Measurements from ENCODE around the gene TOX2. TPM values are rescaled to one million over a fixed set of nuclear protein-coding genes. Genes with fewer than 3 reads are reported as not detected.

TOX2 gene
- total RNA-seq, 1 donor from 2014 or later, result 4.8 TPM

- no peak for DNase-seq
- peaks cover 35% of the 10 kb centered on the region for H3K27me3 Mint-ChIP-seq
- no peak for TF ChIP-seq CTCF (IDR thresholded peaks at IDR 0.05)
- peaks cover 24% of the 10 kb centered on the region for H3K9me3 Mint-ChIP-seq
- ChIA-PET CTCF (no interaction called here), POLR2A (no interaction called here)
- no peak overlapping the region for H3K4me3 Mint-ChIP-seq
- ATAC-seq (ENCODE audit: low read depth), result no peak
- no peaks in the 10 kb centered on the region for H3K36me3 Mint-ChIP-seq (ENCODE audit: low read depth)
- intact Hi-C loops (cut with micrococcal nuclease), result no loop called here
- H3K4me1 Mint-ChIP-seq, result no peaks in the 10 kb centered on the region
- no peak overlapping the region for H3K27ac Mint-ChIP-seq
These were observed 20.2 kb upstream of the TOX2 start for GRCh38 chr20:43894491-43894890.

- ATAC-seq (ENCODE audit: low read depth), result no peak
- no peaks in the 10 kb centered on the region for H3K4me1 Mint-ChIP-seq
- CTCF ChIA-PET, result no interaction called here
- DNase-seq, result no peak
- H3K27me3 Mint-ChIP-seq, result peaks cover 34% of the 10 kb centered on the region
- H3K4me3 Mint-ChIP-seq, result no peak overlapping the region
- no peaks in the 10 kb centered on the region for H3K36me3 Mint-ChIP-seq (ENCODE audit: low read depth)
- H3K9me3 Mint-ChIP-seq, result peaks cover 19% of the 10 kb centered on the region
- intact Hi-C loops (cut with micrococcal nuclease), result no loop called here
- POLR2A ChIA-PET, result no interaction called here
- no peak overlapping the region for H3K27ac Mint-ChIP-seq
- TF ChIP-seq CTCF (IDR thresholded peaks at IDR 0.05), result no peak
These were observed 19.4 kb upstream of the TOX2 start for GRCh38 chr20:43895235-43895634.

GRCh38 chr20:43899274-43900120, 15.2 kb upstream of the TOX2 start:
- Mint-ChIP-seq H3K36me3 (ENCODE audit: low read depth) (no peaks in the 10 kb centered on the region), H3K4me1 (no peaks in the 10 kb centered on the region), H3K27ac (no peak overlapping the region), H3K27me3 (peaks cover 14% of the 10 kb centered on the region), H3K4me3 (no peak overlapping the region), H3K9me3 (peaks cover 4% of the 10 kb centered on the region)
- TF ChIP-seq CTCF (IDR thresholded peaks at IDR 0.05), result no peak
- ChIA-PET POLR2A (no interaction called here), CTCF (interaction anchor here (0.6 kb wide), 1 partner anchor 208 kb away, joined by 3 read pairs; no protein-coding TSS in a partner anchor)
- no peak for DNase-seq
- ATAC-seq (ENCODE audit: low read depth), result no peak
- intact Hi-C loops (cut with micrococcal nuclease), result no loop called here

GRCh38 chr20:43900121-43900466, 14.6 kb upstream of the TOX2 start:
- Mint-ChIP-seq H3K9me3 (peaks cover 4% of the 10 kb centered on the region), H3K36me3 (ENCODE audit: low read depth) (no peaks in the 10 kb centered on the region), H3K27ac (no peak overlapping the region), H3K27me3 (peaks cover 14% of the 10 kb centered on the region), H3K4me3 (no peak overlapping the region), H3K4me1 (no peaks in the 10 kb centered on the region)
- intact Hi-C loops (cut with micrococcal nuclease), result no loop called here
- ATAC-seq (ENCODE audit: low read depth) (no peak), DNase-seq (no peak)
- no peak for TF ChIP-seq CTCF (IDR thresholded peaks at IDR 0.05)
- CTCF ChIA-PET, result no interaction called here
- POLR2A ChIA-PET, result no interaction called here

GRCh38 chr20:43900496-43900895, 14.2 kb upstream of the TOX2 start:
- H3K27ac Mint-ChIP-seq, result no peak overlapping the region

More at GRCh38 chr20:43900496-43900895, 14.2 kb upstream of the TOX2 start:
- DNase-seq (no peak), ATAC-seq (ENCODE audit: low read depth) (no peak)
- POLR2A ChIA-PET, result no interaction called here
- Mint-ChIP-seq H3K27me3 (peaks cover 14% of the 10 kb centered on the region), H3K4me1 (no peaks in the 10 kb centered on the region), H3K4me3 (no peak overlapping the region), H3K9me3 (peaks cover 4% of the 10 kb centered on the region), H3K36me3 (ENCODE audit: low read depth) (no peaks in the 10 kb centered on the region)
- intact Hi-C loops (cut with micrococcal nuclease), result no loop called here
- no peak for TF ChIP-seq CTCF (IDR thresholded peaks at IDR 0.05)
- CTCF ChIA-PET, result no interaction called here
